Small intestine (tissue), 7 donors: Measurements from ENCODE around the gene PLXNA4. TPM values are rescaled to one million over a fixed set of nuclear protein-coding genes. Genes with fewer than 3 reads are reported as not detected.

Experiments
- DNase-seq, 2 donors: peaks; one replicate each; pipeline versions ENCODE4 v3.0.0 to v3.0.0-alpha.2; 2013
- FAIRE-seq: peaks from 2 replicates; lab custom pipeline; 2012; peaks lifted over from hg19 to GRCh38; lab: Jason Lieb, UNC
- H3K27ac ChIP-seq, 3 donors: one replicate each; pipeline ENCODE4 v1.5.1; 2013; ENCODE audit warnings: low read length in 2 of 3, mild to moderate bottlenecking in 2 of 3, control low read depth in 1 of 3, inconsistent platforms in 1 of 3, low read depth in 1 of 3, moderate library complexity in 1 of 3
- H3K27me3 ChIP-seq, 3 donors: one replicate each; pipeline ENCODE4 v1.6.1; 2013; ENCODE audit warnings: low read length in 3 of 3, inconsistent platforms in 1 of 3; ENCODE audit not compliant: control insufficient read depth in 3 of 3, insufficient read depth in 3 of 3
- H3K36me3 ChIP-seq, 3 donors: one replicate each; pipeline ENCODE4 v1.6.1; 2013; ENCODE audit warnings: low read length in 3 of 3, inconsistent platforms in 1 of 3, low read depth in 1 of 3, mild to moderate bottlenecking in 1 of 3, moderate library complexity in 1 of 3; ENCODE audit not compliant: control insufficient read depth in 3 of 3, insufficient read depth in 2 of 3
- H3K4me1 ChIP-seq, 3 donors: one replicate each; pipeline ENCODE4 v1.6.1; 2013; ENCODE audit warnings: low read length in 2 of 3, inconsistent platforms in 1 of 3, low read depth in 1 of 3, mild to moderate bottlenecking in 1 of 3, moderate library complexity in 1 of 3; ENCODE audit not compliant: control insufficient read depth in 3 of 3, insufficient read depth in 2 of 3
- H3K4me3 ChIP-seq, 3 donors: one replicate each; pipeline ENCODE4 v1.5.1; 2013; ENCODE audit warnings: low read length in 3 of 3, control low read depth in 1 of 3, inconsistent platforms in 1 of 3, low read depth in 1 of 3, mild to moderate bottlenecking in 1 of 3, moderate library complexity in 1 of 3
- H3K9me3 ChIP-seq, 2 donors: one replicate each; pipeline ENCODE4 v1.6.1; 2013; ENCODE audit warnings: low read depth in 1 of 2, low read length in 1 of 2; ENCODE audit not compliant: control insufficient read depth in 2 of 2, insufficient read depth in 1 of 2
- WGBS, 3 donors: extraction: QIAGEN DNeasy Blood & Tissue Kit; methylation state at CpG; one replicate each; pipeline ENCODE4 v1.1.7; 2013; 5-methylcytosine and 5-hydroxymethylcytosine counted together
- polyA plus RNA-seq, 4 donors: library from polyadenylated mRNA; stranded (reverse) in 3 of 4; unstranded in 1 of 4; fragments of 200-250 nt in 3 of 4; fragments of 120-200 nt in 1 of 4; gene quantifications; one replicate each; pipeline versions ENCODE4 v1.2.1 to v1.2.3, GENCODE V29; 2013
- donor health status: healthy with polysubstance abuse.
- donor health status: control.
- donor health status: control.
- donor health status: Bipolar disorder and iron deficiency.
- donor health status: healthy.

The PLXNA4 gene
- polyA plus RNA-seq, 4 donors = under 0.01 to 3.9 (median 1.2) TPM; not detected in 1

- WGBS, 3 donors = 75 to 86% (median 85%) methylated on average over 5 to 6 of the region's 6 CpGs
- Histone ChIP-seq H3K27me3 (peaks cover 0 to 12% (median 0%) of the 10 kb centered on the region in 3 donors), H3K27ac (no peak overlapping the region), H3K9me3 (no peaks in the 10 kb centered on the region), H3K4me3 (no peak overlapping the region), H3K4me1 (no peaks in the 10 kb centered on the region), H3K36me3 (no peaks in the 10 kb centered on the region)
- FAIRE-seq (no peak), DNase-seq (no peak)
Measured at GRCh38 chr7:132121987-132122386, 454.3 kb downstream of the PLXNA4 start.

- no peak for FAIRE-seq
- DNase-seq = no peak
Measured at GRCh38 chr7:132118641-132119040, 457.6 kb downstream of the PLXNA4 start.

GRCh38 chr7:132117636-132118035, 458.6 kb downstream of the PLXNA4 start:
- DNase-seq (no peak), FAIRE-seq (no peak)
- Histone ChIP-seq H3K9me3 (no peaks in the 10 kb centered on the region), H3K36me3 (no peaks in the 10 kb centered on the region), H3K4me1 (no peaks in the 10 kb centered on the region), H3K27ac (no peak overlapping the region), H3K27me3 (peaks cover 0 to 3% (median 0%) of the 10 kb centered on the region in 3 donors), H3K4me3 (no peak overlapping the region)
- WGBS, 3 donors = 69 to 72% (median 72%) methylated on average over 6 of the region's 6 CpGs

More at GRCh38 chr7:132118641-132119040, 457.6 kb downstream of the PLXNA4 start:
- no peaks in the 10 kb centered on the region for H3K4me1 ChIP-seq
- no peaks in the 10 kb centered on the region for H3K36me3 ChIP-seq
- H3K4me3 ChIP-seq = no peak overlapping the region
- 83 to 91% (median 90%) methylated on average over 1 of the region's 1 CpG for WGBS, 3 donors
- no peak overlapping the region for H3K27ac ChIP-seq
- no peaks in the 10 kb centered on the region for H3K9me3 ChIP-seq
- H3K27me3 ChIP-seq = peaks cover 0 to 5% (median 0%) of the 10 kb centered on the region in 3 donors

- H3K4me1 ChIP-seq = no peaks in the 10 kb centered on the region
- WGBS, 3 donors = 78 to 80% (median 79%) methylated on average over 3 of the region's 3 CpGs
- FAIRE-seq (no peak), DNase-seq (no peak)
- no peak overlapping the region for H3K27ac ChIP-seq
- no peak overlapping the region for H3K4me3 ChIP-seq
- no peaks in the 10 kb centered on the region for H3K9me3 ChIP-seq
- H3K27me3 ChIP-seq = peaks cover 0 to 3% (median 0%) of the 10 kb centered on the region in 3 donors
- no peaks in the 10 kb centered on the region for H3K36me3 ChIP-seq
Measured at GRCh38 chr7:132117181-132117580, 459.1 kb downstream of the PLXNA4 start.

GRCh38 chr7:132116369-132116768, 459.9 kb downstream of the PLXNA4 start:
- FAIRE-seq (no peak), DNase-seq (no peak)
- Histone ChIP-seq H3K27ac (no peak overlapping the region), H3K27me3 (peaks cover 0 to 3% (median 0%) of the 10 kb centered on the region in 3 donors), H3K4me3 (no peak overlapping the region), H3K4me1 (no peaks in the 10 kb centered on the region), H3K36me3 (no peaks in the 10 kb centered on the region), H3K9me3 (no peaks in the 10 kb centered on the region)
- WGBS, 3 donors = 52 to 79% (median 57%) methylated on average over 3 of the region's 3 CpGs

- H3K27me3 ChIP-seq = peaks cover 0 to 3% (median 0%) of the 10 kb centered on the region in 3 donors
- no peak overlapping the region for H3K27ac ChIP-seq
- H3K4me3 ChIP-seq = no peak overlapping the region
- WGBS, 3 donors = 92 to 94% (median 92%) methylated on average over 2 of the region's 2 CpGs
- H3K36me3 ChIP-seq = no peaks in the 10 kb centered on the region
- no peaks in the 10 kb centered on the region for H3K9me3 ChIP-seq
- no peaks in the 10 kb centered on the region for H3K4me1 ChIP-seq
- DNase-seq (no peak), FAIRE-seq (no peak)
Measured at GRCh38 chr7:132115758-132116157, 460.5 kb downstream of the PLXNA4 start.

GRCh38 chr7:132115028-132115427, 461.2 kb downstream of the PLXNA4 start:
- Histone ChIP-seq H3K9me3 (no peaks in the 10 kb centered on the region), H3K27me3 (peaks cover 0 to 3% (median 0%) of the 10 kb centered on the region in 3 donors), H3K27ac (no peak overlapping the region), H3K36me3 (no peaks in the 10 kb centered on the region), H3K4me3 (no peak overlapping the region), H3K4me1 (no peaks in the 10 kb centered on the region)
- 89 to 96% (median 93%) methylated on average over 4 of the region's 4 CpGs for WGBS, 3 donors
- FAIRE-seq (no peak), DNase-seq (no peak)

- Histone ChIP-seq H3K4me1 (no peaks in the 10 kb centered on the region), H3K27ac (no peak overlapping the region), H3K36me3 (no peaks in the 10 kb centered on the region), H3K9me3 (no peaks in the 10 kb centered on the region), H3K4me3 (no peak overlapping the region), H3K27me3 (peaks cover 0 to 3% (median 0%) of the 10 kb centered on the region in 3 donors)
- no peak for DNase-seq
- FAIRE-seq = no peak
- 89 to 95% (median 91%) methylated on average over 9 of the region's 9 CpGs for WGBS, 3 donors
Measured at GRCh38 chr7:132114411-132114810, 461.9 kb downstream of the PLXNA4 start.
